ENCODE results near the gene SUN5. TPM values are rescaled to one million over a fixed set of nuclear protein-coding genes. Genes with fewer than 3 reads are reported as not detected.

Gene SUN5
- polyA plus RNA-seq, 2 of the 4 experiments (the other 2 are of a cell fraction) = not detected

- CTCF ChIA-PET = interaction anchor here (0.6 to 3.3 kb wide), 3 partner anchors 9 to 421 kb away, joined by 3 to 12 read pairs (median 3); partner anchors contain the start of gene SUN5
- DNase-seq (ENCODE audit: low read depth in 1 of 2, low spot score in 1 of 2) (no peak), ATAC-seq (no peak), FAIRE-seq (no peak)
- no peak overlapping the region for H3K4me3 ChIP-seq
- H3K4me1 ChIP-seq = 0 out of 3 replicates have a peak, but pooled peaks cover 3% of the 10 kb centered on the region
- TF ChIP-seq JUNB (IDR thresholded peaks at IDR 0.05) (no peak), JUN (IDR thresholded peaks at IDR 0.05) (no peak), KDM1A (IDR thresholded peaks at IDR 0.05; ENCODE audit: low read depth) (no peak), MAX (IDR thresholded peaks at IDR 0.05) (no peak), FOXS1 (CRISPR knock-in tag; IDR thresholded peaks at IDR 0.05) (no peak), RAD21 (conservative IDR thresholded peaks at IDR 0.05 in 1 of 2, IDR thresholded peaks at IDR 0.05 in 1 of 2) (no peak), HOXB13 (CRISPR knock-in tag; IDR thresholded peaks at IDR 0.05; ENCODE audit: low read depth) (no peak), MYC (IDR thresholded peaks at IDR 0.05; ENCODE audit: borderline replicate concordance, low read length) (no peak), CHD2 (IDR thresholded peaks at IDR 0.05; ENCODE audit: low read length, partially characterized antibody) (no peak), HOXA7 (CRISPR knock-in tag; IDR thresholded peaks at IDR 0.05) (no peak), PBX3 (IDR thresholded peaks at IDR 0.05) (no peak), RNF2 (IDR thresholded peaks at IDR 0.05; ENCODE audit: borderline replicate concordance, low read depth) (no peak), EHF (CRISPR knock-in tag; IDR thresholded peaks at IDR 0.05) (no peak), SREBF2 (IDR thresholded peaks at IDR 0.05) (no peak), PHF8 (IDR thresholded peaks at IDR 0.05; ENCODE audit: borderline replicate concordance, low read depth) (no peak), CBX8 (IDR thresholded peaks at IDR 0.05) (no peak), CBX2 (IDR thresholded peaks at IDR 0.05; ENCODE audit: borderline replicate concordance, low read depth) (no peak), CEBPB (IDR thresholded peaks at IDR 0.05) (no peak), RFX5 (IDR thresholded peaks at IDR 0.05) (no peak)
- H3K4me2 ChIP-seq = no peak overlapping the region
- no peaks in the 10 kb centered on the region for H3K9me3 ChIP-seq
- no peak overlapping the region for H3K27ac ChIP-seq
- WGBS (ENCODE audit: missing lambda C conversion rate) = 54% methylated on average over 8 of the region's 12 CpGs
- POLR2A ChIA-PET = no interaction called here
Observed at GRCh38 chr20:33013701-33014326, 9.6 kb upstream of the SUN5 start.

- WGBS (ENCODE audit: missing lambda C conversion rate) = 37% methylated on average over 13 of the region's 15 CpGs
- H3K4me2 ChIP-seq = no peak overlapping the region
- CTCF ChIA-PET = interaction anchor here (1.1 kb wide), 1 partner anchor 17 kb away, joined by 3 read pairs; no protein-coding TSS in a partner anchor
- H3K9me3 ChIP-seq = no peaks in the 10 kb centered on the region
- POLR2A ChIA-PET = no interaction called here
- H3K4me3 ChIP-seq = no peak overlapping the region
- TF ChIP-seq KDM1A (IDR thresholded peaks at IDR 0.05; ENCODE audit: low read depth) (no peak), JUNB (IDR thresholded peaks at IDR 0.05) (no peak), CBX2 (IDR thresholded peaks at IDR 0.05; ENCODE audit: borderline replicate concordance, low read depth) (no peak), NFE2L2 (conservative IDR thresholded peaks at IDR 0.05; ENCODE audit: low read length) (no peak), HOXB13 (CRISPR knock-in tag; IDR thresholded peaks at IDR 0.05; ENCODE audit: low read depth) (no peak)
- FAIRE-seq = no peak
- 0 out of 3 replicates have a peak, but pooled peaks cover 3% of the 10 kb centered on the region for H3K4me1 ChIP-seq
- ATAC-seq = no peak
- H3K27ac ChIP-seq = no peak overlapping the region
- DNase-seq (ENCODE audit: low read depth in 1 of 2, low spot score in 1 of 2) = no peak
Observed at GRCh38 chr20:33012327-33013189, 8.3 kb upstream of the SUN5 start.

Measured in A549 (cell line).